GM13977 (cell line): Measurements from ENCODE around the gene ENTR1.

ENCODE experiments used
- DNase-seq: peaks from one replicate; pipeline ENCODE4 v3.0.0; 2012; ENCODE audit warnings: low spot score
- CTCF ChIP-seq: IDR thresholded peaks from 2 replicates; pipeline ENCODE4 v1.5.1; 2012; ENCODE audit warnings: mild to moderate bottlenecking, control low read depth; ENCODE audit not compliant: insufficient read depth; ENCODE audit errors: extremely low read depth, missing control alignments
- in situ Hi-C: fragments of 300-500 bp; cut with MboI; formaldehyde crosslinking; loops from one replicate; pipeline ENCODE4 v1.12.0; 2022; ENCODE audit warnings: low sequenced_read_pairs, low pct_unique_long_range_greater_than_20kb, mixed read lengths, inconsistent platforms; ENCODE audit not compliant: unreplicated experiment

ENTR1 gene

GRCh38 chr9:136374183-136374575 is 36.2 kb downstream of the ENTR1 start:
- no peak for TF ChIP-seq CTCF
- no peak for DNase-seq
- in situ Hi-C loops, result no loop called here

- DNase-seq, result peak; percentile 71
- no peak for TF ChIP-seq CTCF
- in situ Hi-C loops, result no loop called here
These were observed 36.9 kb downstream of the ENTR1 start, which contains the start of gene CARD9 for GRCh38 chr9:136373300-136374182. Gene CARD9 (minus strand): TSS chr9:136373669. CDS start chr9:136372078, 1,591 bp downstream.

GRCh38 chr9:136372561-136373299 is 37.7 kb downstream of the ENTR1 start:
- DNase-seq, result no peak
- peak; percentile 23 for TF ChIP-seq CTCF
- in situ Hi-C loops, result no loop called here

- no peak for TF ChIP-seq CTCF
- DNase-seq, result no peak
- in situ Hi-C loops, result no loop called here
These were observed 38.4 kb downstream of the ENTR1 start for GRCh38 chr9:136372006-136372405.

GRCh38 chr9:136371533-136371880 is 38.9 kb downstream of the ENTR1 start:
- in situ Hi-C loops, result no loop called here
- no peak for DNase-seq
- TF ChIP-seq CTCF, result no peak

GRCh38 chr9:136370687-136371532 is 39.5 kb downstream of the ENTR1 start:
- in situ Hi-C loops, result no loop called here
- TF ChIP-seq CTCF, result no peak
- DNase-seq, result no peak
